GM21619 (cell line): Measurements from ENCODE around the gene VWA7.
A peak's percentile ranks its signal among the peaks of the same experiment; 100 is the strongest.
"Not testable (repeated sequence)": the region's sequence is repeated elsewhere in the genome, so short reads cannot be mapped to it uniquely, and the experiment has no call there.

Experiments used
- ATAC-seq: cut with Tn5 transposase; IDR thresholded peaks from one replicate; pipeline ENCODE4 v1.9.1; 2021; ENCODE audit not compliant: unreplicated experiment

Gene VWA7, protein sequence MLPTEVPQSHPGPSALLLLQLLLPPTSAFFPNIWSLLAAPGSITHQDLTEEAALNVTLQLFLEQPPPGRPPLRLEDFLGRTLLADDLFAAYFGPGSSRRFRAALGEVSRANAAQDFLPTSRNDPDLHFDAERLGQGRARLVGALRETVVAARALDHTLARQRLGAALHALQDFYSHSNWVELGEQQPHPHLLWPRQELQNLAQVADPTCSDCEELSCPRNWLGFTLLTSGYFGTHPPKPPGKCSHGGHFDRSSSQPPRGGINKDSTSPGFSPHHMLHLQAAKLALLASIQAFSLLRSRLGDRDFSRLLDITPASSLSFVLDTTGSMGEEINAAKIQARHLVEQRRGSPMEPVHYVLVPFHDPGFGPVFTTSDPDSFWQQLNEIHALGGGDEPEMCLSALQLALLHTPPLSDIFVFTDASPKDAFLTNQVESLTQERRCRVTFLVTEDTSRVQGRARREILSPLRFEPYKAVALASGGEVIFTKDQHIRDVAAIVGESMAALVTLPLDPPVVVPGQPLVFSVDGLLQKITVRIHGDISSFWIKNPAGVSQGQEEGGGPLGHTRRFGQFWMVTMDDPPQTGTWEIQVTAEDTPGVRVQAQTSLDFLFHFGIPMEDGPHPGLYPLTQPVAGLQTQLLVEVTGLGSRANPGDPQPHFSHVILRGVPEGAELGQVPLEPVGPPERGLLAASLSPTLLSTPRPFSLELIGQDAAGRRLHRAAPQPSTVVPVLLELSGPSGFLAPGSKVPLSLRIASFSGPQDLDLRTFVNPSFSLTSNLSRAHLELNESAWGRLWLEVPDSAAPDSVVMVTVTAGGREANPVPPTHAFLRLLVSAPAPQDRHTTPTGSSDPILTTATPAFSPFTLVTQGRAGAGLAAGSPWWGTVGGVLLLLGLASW

DNA sequence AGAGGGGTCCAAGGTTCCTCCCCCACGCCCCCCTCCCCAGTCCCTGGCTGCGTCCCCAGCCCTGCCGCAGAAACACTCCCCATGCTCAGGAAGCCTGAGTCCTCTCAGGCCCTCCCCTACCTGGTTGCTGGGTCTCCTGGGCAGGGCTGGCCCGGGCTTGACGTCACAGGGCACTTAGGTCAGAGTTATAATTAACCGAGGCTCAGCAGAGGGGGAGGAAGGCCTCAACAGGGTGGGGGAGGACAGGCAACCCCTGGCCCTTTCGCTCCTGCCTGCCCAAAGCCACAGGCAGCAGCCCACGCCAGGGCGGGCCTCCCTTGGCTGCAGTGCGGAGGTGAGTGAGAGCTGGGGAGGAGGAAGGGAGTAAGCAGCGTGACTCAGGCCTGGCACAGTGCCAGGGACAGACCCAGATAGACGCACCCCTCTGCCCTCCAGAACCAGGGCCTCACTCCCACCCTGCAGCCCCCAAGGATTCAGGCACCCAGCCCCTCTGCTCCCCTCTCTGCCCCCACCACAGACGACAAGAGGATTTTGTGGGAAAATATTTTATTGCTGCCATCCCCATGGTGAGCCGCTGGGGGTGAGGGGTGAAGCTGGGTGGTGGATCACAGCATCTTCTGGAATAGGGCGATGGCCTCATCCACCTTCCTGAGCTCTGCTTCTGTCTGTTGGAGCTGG, at the start of gene VWA7:
TSS of gene VWA7 (minus strand) at position 340 of the 678 bp plus-strand sequence. CDS start 549 bp downstream, outside the sequence.
- ATAC-seq, result peak; percentile 74

DNA sequence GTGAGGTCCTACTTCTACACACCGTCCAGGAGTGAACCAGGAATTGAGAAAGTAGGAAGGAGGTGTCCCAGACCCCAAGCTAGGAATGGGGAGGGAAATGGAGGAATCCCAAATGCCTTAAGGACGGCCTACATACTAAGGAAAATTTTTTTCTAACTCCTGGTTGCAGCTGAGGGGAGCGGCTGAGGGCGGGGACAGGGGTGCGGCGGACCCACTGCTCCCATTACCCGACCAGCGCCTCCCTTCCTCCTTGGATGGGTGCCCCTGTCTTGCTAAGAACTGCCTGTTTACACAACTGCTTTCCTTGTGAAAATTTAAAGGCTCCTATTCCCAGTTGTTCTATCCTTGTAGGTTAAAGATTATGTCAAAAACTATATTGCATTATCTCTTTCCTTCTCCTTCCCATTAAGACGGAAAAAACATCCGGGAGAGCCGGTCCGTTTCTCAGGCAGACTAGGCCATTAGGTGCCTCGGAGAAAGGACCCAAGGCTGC, 49.7 kb upstream of the VWA7 start:
- no peak for ATAC-seq

GRCh38 chr6:31825553-31825952, 48.4 kb upstream of the VWA7 start:
- ATAC-seq, result no peak

DNA sequence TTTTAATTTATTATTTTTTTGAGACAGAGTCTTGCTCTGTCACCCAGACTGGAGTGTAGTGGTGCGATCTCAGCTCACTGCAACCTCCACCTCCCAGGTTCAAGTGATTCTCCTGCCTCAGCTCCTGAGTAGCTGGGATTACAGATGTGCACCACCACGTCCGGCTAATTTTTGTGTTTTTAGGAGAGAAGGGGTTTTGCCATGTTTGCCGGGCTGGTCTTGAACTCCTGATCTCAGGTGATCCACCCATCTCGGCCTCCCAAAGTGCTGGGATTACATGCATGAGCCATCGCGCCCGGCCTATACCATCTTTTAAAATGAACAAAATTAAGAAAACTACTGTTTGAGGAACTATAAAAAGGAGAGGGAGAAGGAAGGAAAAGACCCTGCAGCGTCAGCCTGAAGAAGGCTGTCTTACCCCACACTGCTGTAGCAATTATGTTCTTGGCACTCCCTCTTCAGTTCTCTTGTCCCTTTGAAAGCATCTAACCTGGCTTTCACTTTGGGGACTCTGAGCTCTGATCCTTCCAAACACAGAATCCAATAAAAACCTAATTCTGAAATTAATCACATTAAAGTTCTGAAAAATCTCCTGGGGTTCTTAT, 46.6 kb upstream of the VWA7 start:
- not testable (repeated sequence) for ATAC-seq

GRCh38 chr6:31822036-31822821, 45.1 kb upstream of the VWA7 start:
- peak; percentile 34 for ATAC-seq

DNA sequence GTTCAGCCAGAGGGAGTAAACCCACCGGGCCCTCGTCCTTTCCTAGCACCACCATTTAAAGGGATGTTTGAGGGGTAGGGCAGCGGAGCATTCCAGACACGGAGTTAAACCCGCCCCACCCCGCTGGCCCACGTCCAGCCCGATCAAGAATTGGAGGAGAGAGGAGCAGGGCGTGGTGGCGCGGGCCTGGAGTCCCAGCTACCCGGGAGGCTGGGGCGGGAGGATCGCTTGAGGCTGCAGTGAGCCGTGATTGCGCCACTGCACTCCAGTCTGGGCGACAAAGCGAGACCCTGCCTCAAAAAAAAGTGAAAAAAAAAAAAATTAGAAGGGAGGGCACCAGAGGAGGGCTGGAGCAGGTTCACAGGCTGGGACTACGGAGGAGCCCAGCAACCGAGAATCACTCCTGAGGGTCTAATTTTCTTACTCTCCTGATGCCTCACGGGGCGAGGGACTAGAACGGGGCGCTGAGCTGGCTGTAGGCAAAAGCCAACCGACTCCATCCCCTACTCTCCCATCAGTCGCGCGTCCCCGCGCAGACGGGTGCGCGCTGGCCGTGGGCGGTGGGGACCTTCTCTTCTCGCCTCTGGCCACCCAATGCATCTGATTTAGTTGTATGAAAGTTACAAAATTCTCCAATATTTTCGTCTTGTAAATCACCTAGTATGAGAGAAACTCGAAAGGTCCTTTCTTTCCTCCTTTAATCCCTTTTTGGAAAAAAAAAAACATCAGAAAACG, 44.3 kb upstream of the VWA7 start:
- peak; percentile 27 for ATAC-seq

GRCh38 chr6:31820399-31820798, 43.3 kb upstream of the VWA7 start:
- ATAC-seq, result not testable (repeated sequence)

- ATAC-seq, result no peak
These were observed 42.8 kb upstream of the VWA7 start for GRCh38 chr6:31819871-31820299.

GRCh38 chr6:31817929-31818511, 40.9 kb upstream of the VWA7 start:
- ATAC-seq, result not testable (repeated sequence)

DNA sequence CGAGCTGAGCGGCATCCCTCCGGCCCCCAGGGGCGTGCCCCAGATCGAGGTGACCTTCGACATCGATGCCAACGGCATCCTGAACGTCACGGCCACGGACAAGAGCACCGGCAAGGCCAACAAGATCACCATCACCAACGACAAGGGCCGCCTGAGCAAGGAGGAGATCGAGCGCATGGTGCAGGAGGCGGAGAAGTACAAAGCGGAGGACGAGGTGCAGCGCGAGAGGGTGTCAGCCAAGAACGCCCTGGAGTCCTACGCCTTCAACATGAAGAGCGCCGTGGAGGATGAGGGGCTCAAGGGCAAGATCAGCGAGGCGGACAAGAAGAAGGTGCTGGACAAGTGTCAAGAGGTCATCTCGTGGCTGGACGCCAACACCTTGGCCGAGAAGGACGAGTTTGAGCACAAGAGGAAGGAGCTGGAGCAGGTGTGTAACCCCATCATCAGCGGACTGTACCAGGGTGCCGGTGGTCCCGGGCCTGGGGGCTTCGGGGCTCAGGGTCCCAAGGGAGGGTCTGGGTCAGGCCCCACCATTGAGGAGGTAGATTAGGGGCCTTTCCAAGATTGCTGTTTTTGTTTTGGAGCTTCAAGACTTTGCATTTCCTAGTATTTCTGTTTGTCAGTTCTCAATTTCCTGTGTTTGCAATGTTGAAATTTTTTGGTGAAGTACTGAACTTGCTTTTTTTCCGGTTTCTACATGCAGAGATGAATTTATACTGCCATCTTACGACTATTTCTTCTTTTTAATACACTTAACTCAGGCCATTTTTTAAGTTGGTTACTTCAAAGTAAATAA, 40.2 kb upstream of the VWA7 start:
- not testable (repeated sequence) for ATAC-seq

DNA sequence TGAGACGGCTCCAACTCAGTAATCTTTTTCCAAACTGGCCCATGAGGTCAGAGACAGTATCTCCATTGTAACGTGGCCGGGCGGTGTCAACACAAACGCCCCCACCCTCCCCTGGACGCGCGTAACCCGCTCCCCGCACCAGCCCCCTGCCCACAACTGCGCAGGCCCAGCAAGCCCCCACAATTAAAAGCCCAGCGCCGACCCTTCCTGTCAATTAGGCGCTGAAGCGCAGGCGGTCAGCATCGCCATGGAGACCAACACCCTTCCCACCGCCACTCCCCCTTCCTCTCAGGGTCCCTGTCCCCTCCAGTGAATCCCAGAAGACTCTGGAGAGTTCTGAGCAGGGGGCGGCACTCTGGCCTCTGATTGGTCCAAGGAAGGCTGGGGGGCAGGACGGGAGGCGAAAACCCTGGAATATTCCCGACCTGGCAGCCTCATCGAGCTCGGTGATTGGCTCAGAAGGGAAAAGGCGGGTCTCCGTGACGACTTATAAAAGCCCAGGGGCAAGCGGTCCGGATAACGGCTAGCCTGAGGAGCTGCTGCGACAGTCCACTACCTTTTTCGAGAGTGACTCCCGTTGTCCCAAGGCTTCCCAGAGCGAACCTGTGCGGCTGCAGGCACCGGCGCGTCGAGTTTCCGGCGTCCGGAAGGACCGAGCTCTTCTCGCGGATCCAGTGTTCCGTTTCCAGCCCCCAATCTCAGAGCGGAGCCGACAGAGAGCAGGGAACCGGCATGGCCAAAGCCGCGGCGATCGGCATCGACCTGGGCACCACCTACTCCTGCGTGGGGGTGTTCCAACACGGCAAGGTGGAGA, 38.1 kb upstream of the VWA7 start, which contains the start of the genes HSPA1A and HSPA1L:
TSS of gene HSPA1A (plus strand) at position 519 of the 814 bp plus-strand sequence. CDS start at position 733, 214 bp downstream.
TSS of gene HSPA1L (minus strand) at position 259 of the 814 bp plus-strand sequence. CDS start 3,311 bp downstream, outside the sequence.
- peak; percentile 29 for ATAC-seq

GRCh38 chr6:31814677-31815024, 37.5 kb upstream of the VWA7 start:
- ATAC-seq, result peak; percentile 24

- ATAC-seq, result no peak
These were observed 36.3 kb upstream of the VWA7 start for GRCh38 chr6:31813465-31813849.

DNA sequence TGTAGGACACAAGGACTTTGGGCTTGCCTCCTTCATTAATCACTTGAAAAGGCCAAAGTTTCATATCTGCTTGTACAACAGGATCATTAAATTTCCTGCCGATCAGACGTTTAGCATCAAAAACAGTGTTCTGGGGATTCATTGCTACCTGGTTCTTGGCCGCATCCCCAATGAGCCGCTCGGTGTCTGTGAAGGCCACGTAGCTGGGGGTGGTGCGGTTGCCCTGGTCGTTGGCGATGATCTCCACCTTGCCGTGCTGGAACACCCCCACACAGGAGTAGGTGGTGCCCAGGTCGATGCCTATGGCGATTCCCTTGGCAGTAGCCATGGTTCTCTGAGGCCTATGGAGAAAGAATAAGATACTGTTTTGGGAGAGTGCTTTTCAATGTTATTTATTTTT, 34.5 kb upstream of the VWA7 start:
- ATAC-seq, result no peak

- not testable (repeated sequence) for ATAC-seq
These were observed 31.5 kb upstream of the VWA7 start for GRCh38 chr6:31808599-31808998.

GRCh38 chr6:31806470-31807272, 29.5 kb upstream of the VWA7 start, which contains the start of gene LSM2:
Gene LSM2, minus strand, starts transcription at chr6:31806966. Its CDS starts 209 bp downstream, at chr6:31806757.
- peak; percentile 77 for ATAC-seq
